Activated CD4-positive, alpha-beta T cell treated with anti-CD3 and anti-CD28 coated beads, Interleukin-2, amount 10 ng/mL, durations not matched to agents 7 days and 5 days (primary cell): ENCODE data around the gene RTP5. TPM values are rescaled to one million over a fixed set of nuclear protein-coding genes. Genes with fewer than 3 reads are reported as not detected.
"Not testable (repeated sequence)": the region's sequence is repeated elsewhere in the genome, so short reads cannot be mapped to it uniquely, and the experiment has no call there.

Experiments
- CTCF ChIA-PET: fragments of 350-600 bp; sonication (Branson Sonifier 250); formaldehyde crosslinking; loops from one replicate; lab custom pipeline; 2021; ENCODE audit warnings: antibody characterized with exemption; lab: Charles Lee
- POLR2A ChIA-PET: fragments of 350-600 bp; sonication (Branson Sonifier 250); formaldehyde crosslinking; loops from one replicate; lab custom pipeline; 2021; ENCODE audit warnings: antibody characterized with exemption; lab: Charles Lee
- DNase-seq: peaks from one replicate; pipeline ENCODE4 v3.0.0-alpha.2; 2020
- H3K27ac Mint-ChIP-seq: one replicate; pipeline ENCODE4 v1.8.0; 2021; ENCODE audit warnings: mild to moderate bottlenecking, moderate library complexity, mixed read lengths
- H3K27me3 Mint-ChIP-seq: one replicate; pipeline ENCODE4 v1.8.0; 2021; ENCODE audit warnings: mixed read lengths
- H3K36me3 Mint-ChIP-seq: one replicate; pipeline ENCODE4 v1.8.0; 2021; ENCODE audit warnings: low read depth, mixed read lengths
- H3K4me1 Mint-ChIP-seq: one replicate; pipeline ENCODE4 v1.8.0; 2021; ENCODE audit warnings: mixed read lengths
- H3K4me3 Mint-ChIP-seq: one replicate; pipeline ENCODE4 v1.8.0; 2021; ENCODE audit warnings: mild to moderate bottlenecking, moderate library complexity, mixed read lengths
- H3K9me3 Mint-ChIP-seq: one replicate; pipeline ENCODE4 v1.8.0; 2021; ENCODE audit warnings: mixed read lengths
- total RNA-seq, 2 experiments: library from RNA; stranded (reverse); gene quantifications; one replicate each; pipeline ENCODE4 v1.2.3, GENCODE V29; 2021

The RTP5 gene
- total RNA-seq, 2 experiments from 2014 or later: not detected

DNA sequence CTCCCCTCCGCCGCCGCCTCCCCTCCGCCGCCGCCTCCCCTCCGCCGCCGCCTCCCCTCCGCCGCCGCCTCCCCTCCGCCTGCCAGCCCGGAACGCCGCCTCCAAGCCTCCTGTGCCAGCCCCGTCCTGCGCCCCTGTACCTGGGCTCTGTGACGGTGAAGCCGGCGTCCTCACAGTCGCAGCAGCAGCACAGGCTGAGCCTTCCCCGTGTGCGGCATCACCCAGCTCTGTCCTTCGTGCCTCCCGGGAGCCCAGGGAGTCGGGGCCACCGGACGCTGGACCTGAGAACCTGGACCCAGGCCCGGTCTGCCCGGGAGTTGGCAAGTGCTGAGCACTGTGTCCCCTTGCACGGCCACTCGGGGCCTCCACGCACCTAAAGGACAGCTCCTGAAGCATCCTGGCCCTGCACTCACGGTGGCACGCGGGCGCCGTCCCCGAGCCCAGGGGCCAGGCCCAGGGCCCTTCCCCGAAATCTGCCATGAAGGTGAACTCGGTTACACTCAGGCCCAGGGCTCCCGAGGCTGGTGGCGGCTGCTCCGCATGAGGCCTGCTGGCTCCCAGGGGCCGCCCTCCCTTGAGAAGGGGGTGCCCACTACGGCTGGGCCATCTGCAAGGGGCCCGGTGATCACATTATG, 32.9 kb downstream of the RTP5 start:
- ChIA-PET POLR2A (no interaction called here), CTCF (interaction anchor here (0.9 kb wide), 1 partner anchor 43 kb away, joined by 3 read pairs; no protein-coding TSS in a partner anchor)
- Mint-ChIP-seq H3K27me3 (peaks cover 1% of the 10 kb centered on the region), H3K4me3 (no peak overlapping the region), H3K9me3 (no peaks in the 10 kb centered on the region), H3K4me1 (peaks cover 5% of the 10 kb centered on the region), H3K27ac (no peak overlapping the region), H3K36me3 (no peaks in the 10 kb centered on the region)
- no peak for DNase-seq

DNA sequence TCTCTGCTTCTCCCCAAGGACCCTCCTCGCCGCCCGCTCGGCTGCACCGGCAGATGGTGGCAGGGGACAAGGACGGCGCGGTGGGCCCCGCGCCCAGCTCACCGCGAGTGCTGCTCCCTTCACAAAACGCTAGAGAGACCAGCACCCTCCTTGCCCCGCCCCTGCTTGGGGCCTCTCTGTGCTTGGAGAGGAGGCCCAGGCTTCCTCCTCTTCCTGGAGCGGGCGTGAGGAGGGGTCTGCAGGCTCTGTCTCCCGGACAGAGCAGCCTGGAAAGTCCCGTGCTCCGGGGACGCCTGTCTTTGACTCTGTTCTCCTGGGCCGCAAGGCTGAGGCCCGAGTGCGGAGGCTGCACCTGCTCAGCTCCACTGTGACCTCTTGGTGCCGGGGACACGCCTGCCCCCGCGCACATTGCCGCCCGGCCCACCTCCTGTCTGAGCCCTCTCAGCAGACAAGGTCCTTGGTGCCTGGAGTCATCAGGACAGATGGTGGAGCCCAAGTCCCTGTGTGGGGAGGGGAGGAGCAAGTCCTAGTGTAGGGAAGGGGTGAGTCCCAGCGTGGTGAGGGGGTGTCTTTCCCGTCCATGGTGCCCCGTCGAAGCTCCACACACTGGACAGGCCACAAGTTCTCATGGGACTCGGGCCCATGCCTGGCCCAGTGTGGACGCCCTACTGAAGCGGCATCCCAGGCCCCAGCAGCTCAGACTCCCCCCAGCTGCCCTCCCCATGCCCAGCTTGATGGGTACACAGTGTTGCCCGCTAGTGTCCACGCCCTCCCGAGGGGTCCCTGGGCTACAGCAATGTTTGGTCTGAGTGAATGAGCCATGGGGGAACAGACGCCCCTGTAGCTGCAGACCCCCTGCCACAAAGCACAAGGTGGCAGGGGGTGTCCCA, 33.8 kb downstream of the RTP5 start:
- Mint-ChIP-seq H3K4me1 (peaks cover 5% of the 10 kb centered on the region), H3K36me3 (no peaks in the 10 kb centered on the region), H3K9me3 (no peaks in the 10 kb centered on the region), H3K4me3 (no peak overlapping the region), H3K27ac (no peak overlapping the region), H3K27me3 (peaks cover 1% of the 10 kb centered on the region)
- no peak for DNase-seq
- ChIA-PET CTCF (interaction anchor here (0.9 kb wide), 1 partner anchor 44 kb away, joined by 3 read pairs; no protein-coding TSS in a partner anchor), POLR2A (no interaction called here)

DNA sequence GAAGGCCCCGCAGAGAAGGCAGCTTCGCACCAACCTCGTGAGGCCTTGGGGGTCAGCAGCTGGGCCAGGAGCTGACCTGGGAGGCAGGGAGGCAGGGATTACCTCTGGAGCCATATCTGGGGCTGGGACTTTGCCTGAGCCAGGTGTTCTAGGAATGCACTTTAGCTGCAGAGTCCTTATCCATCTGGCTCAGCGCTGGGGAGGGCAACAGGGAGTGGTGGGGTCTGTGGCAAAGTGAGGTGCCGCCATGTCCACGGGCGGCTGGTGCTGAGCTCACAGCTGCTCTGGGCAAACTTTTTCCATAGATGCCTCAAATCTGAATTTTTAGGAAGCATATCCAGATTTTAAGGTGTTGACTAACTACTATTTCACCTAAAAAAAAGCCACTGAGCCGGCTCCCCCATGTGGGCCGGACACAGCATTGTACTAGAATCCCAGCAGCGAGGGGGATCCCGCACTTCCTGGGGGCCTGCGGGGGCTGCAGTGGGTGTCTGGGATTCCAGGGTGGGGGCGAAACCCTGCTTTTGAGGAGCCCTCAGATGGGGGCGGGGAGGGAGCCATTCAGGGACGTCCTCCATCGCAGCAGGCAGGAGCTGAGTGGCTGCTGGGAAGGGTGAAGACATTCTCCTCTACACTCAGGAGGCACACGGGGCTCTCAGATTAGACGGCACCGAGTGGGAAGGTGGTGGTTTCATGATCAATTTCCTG, 34.6 kb downstream of the RTP5 start:
- H3K36me3 Mint-ChIP-seq: no peaks in the 10 kb centered on the region
- no peak for DNase-seq
- H3K27ac Mint-ChIP-seq: no peak overlapping the region
- H3K27me3 Mint-ChIP-seq: peaks cover 1% of the 10 kb centered on the region
- ChIA-PET CTCF (no interaction called here), POLR2A (no interaction called here)
- no peaks in the 10 kb centered on the region for H3K9me3 Mint-ChIP-seq
- H3K4me3 Mint-ChIP-seq: no peak overlapping the region
- H3K4me1 Mint-ChIP-seq: peaks cover 5% of the 10 kb centered on the region

DNA sequence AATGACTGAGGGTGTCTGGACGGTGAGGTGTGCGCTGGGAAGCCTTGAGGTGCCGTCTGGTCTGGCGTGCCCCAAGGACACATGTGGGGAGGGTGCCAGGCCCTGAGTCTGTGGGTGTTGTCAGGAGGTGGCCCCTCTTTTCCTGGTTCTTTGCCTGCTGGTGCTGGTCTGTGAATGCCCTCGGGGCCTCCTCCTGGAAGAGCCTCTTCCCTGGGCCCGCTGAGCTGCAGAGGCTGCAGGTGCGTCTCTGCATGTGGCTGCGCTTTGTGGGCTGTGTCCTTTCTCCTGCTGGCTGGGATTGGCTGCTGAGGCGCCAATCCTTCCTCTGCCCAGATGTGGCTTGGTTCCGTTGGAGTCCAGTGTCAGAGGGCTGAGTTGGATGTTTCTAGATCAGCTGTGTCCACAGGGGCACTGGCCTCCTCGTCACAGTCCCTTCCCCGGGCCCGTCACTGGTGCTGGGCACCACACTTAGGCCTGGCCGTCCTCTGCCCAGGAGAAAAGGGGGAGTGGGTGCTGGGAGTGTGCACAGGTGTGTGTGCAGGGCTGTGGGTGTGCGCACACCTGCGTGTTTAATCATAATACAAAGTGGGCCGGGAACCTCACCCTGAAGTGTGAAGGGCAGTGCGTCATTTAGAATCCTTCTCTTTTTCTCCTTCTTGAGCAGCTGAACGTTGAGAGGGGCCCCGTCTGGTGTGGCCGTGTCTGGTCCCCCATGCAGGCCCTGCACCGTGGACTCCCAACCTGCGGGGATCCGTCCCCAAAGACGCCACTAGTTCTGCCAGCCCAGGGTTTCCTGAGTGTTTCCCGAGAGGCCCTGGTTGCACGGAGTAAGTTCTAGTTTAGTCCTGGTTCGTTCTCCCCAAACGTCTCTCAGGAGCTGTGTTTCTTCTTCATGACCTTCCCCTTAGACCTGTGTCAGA, 35.5 kb downstream of the RTP5 start:
- ChIA-PET POLR2A (no interaction called here), CTCF (no interaction called here)
- H3K4me3 Mint-ChIP-seq: no peak overlapping the region
- peak overlapping the region; percentile 31 for H3K27ac Mint-ChIP-seq
- H3K4me1 Mint-ChIP-seq: peaks cover 5% of the 10 kb centered on the region
- H3K9me3 Mint-ChIP-seq: no peaks in the 10 kb centered on the region
- no peaks in the 10 kb centered on the region for H3K36me3 Mint-ChIP-seq
- peaks cover 1% of the 10 kb centered on the region for H3K27me3 Mint-ChIP-seq
- DNase-seq: no peak

DNA sequence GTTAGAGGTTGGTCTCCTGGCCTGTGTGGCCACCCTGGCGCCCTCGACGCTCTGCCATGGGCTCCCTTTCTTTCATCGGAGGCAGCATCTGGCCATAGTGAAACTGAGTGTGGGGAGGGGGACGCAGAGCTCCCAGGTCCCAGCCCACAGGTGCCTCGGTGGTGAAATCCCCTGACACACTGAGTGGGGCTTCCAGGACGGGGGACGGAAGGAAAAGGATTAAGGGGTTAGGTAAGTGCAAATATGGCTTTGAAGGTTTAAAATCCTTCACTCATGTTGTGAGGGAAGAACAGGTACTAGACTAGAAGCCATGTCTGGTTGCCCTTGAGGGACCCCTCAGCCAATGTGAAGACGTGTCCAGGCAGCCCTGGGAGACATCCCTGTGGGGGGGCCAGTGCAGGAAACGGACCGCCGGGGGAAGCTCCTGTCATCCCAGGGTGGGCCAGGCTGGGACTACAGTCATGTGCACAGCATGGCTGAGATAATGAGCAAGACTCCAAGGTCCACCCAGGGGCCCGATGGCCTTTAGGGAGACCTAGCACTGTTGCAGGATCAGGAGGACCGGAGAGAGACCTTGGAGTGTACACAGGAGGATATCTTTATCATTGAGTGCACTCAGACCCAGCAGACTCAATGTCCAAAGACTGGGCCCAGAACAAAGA, 36.3 kb downstream of the RTP5 start:
- no peak overlapping the region for H3K27ac Mint-ChIP-seq

DNA sequence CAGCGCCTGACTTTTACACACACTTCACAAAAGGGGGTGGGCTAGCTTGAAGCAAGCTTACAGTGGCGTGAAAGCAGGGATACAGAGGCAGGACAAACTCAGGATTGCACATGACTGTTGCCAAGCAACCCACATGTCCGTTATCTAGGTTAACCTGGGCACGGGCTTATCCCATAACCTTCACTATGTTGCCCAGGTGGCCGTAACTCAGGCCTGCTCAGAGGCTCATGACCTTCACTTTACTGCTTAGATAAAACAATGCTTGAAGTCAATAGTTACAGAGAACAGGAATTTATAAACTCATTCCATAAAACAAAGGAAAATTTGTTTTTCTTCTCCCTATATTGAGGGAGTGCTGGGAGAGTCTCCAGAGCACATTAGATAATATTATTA, 36.8 kb downstream of the RTP5 start:
- H3K27ac Mint-ChIP-seq, H3K36me3 Mint-ChIP-seq, POLR2A ChIA-PET, H3K27me3 Mint-ChIP-seq, H3K4me1 Mint-ChIP-seq, H3K4me3 Mint-ChIP-seq, DNase-seq, H3K9me3 Mint-ChIP-seq, CTCF ChIA-PET: not testable (repeated sequence)

More for the DNA sequence above, 36.3 kb downstream of the RTP5 start:
- H3K27me3 Mint-ChIP-seq: peaks cover 1% of the 10 kb centered on the region
- peaks cover 5% of the 10 kb centered on the region for H3K4me1 Mint-ChIP-seq
- no peak for DNase-seq
- H3K9me3 Mint-ChIP-seq: no peaks in the 10 kb centered on the region
- H3K4me3 Mint-ChIP-seq: no peak overlapping the region
- no peaks in the 10 kb centered on the region for H3K36me3 Mint-ChIP-seq
- ChIA-PET POLR2A (no interaction called here), CTCF (no interaction called here)

DNA sequence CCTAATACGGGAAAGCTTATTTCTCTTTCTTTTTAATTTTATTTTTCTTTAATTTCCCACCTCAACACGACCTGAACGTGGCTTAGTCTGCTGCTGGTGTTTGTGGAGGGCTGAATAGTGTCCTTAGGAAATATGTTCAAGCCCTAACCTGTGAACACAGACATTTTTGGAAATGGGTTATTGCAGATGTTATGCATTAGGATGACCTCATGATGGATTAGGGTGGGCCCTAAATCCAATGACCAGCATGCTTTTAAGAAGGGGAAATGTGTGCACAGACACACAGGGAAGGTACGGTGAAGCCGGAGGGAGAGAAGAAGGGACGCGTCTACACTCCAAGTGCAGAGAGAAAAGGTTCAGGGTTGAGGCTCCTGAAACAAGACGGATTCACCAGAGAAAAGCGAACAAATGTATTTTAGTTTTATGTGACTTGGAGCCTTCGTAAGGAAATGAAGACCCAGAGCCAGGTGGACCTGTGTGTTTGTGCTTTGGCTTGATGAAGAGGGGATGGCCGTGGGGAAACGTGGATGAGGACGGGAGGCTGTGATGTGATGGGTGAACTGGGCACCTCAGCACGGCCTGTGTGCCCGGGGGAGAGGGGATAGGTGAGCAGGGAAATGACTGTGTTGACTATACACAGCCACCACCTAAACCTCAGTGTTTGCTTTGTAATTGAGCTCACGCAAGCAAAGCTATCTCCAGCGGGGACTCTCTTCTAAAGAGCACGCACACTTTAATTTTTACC, 37.5 kb downstream of the RTP5 start:
- Mint-ChIP-seq H3K36me3 (no peaks in the 10 kb centered on the region), H3K27ac (no peak overlapping the region), H3K4me3 (no peak overlapping the region), H3K9me3 (no peaks in the 10 kb centered on the region), H3K27me3 (no peaks in the 10 kb centered on the region), H3K4me1 (no peaks in the 10 kb centered on the region)
- DNase-seq: no peak
- ChIA-PET CTCF (interaction anchor here (0.7 kb wide), 1 partner anchor 1255 kb away, joined by 3 read pairs; no protein-coding TSS in a partner anchor), POLR2A (no interaction called here)

DNA sequence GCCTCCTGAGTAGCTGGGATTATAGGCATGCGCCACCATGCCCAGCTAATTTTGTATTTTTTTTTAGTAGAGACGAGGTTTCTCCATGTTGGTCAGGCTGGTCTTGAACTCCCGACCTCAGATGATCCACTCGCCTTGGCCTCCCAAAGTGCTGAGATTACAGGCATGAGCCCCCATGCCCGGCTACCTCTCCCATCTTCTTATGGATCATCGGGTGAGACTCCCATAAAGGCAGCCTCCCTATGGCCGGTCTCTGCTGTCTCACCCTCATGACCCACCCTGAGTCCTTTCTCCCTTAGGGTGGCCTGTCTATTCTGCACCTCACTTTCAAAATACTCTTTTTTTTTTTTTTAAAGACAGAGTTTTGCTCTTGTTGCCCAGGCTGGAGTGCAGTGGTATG, 38.3 kb downstream of the RTP5 start:
- H3K4me3 Mint-ChIP-seq, H3K4me1 Mint-ChIP-seq, H3K27ac Mint-ChIP-seq, H3K27me3 Mint-ChIP-seq, H3K9me3 Mint-ChIP-seq, H3K36me3 Mint-ChIP-seq, POLR2A ChIA-PET, DNase-seq: not testable (repeated sequence)
- CTCF ChIA-PET: interaction anchor here (0.7 kb wide), 1 partner anchor 1256 kb away, joined by 3 read pairs; no protein-coding TSS in a partner anchor

DNA sequence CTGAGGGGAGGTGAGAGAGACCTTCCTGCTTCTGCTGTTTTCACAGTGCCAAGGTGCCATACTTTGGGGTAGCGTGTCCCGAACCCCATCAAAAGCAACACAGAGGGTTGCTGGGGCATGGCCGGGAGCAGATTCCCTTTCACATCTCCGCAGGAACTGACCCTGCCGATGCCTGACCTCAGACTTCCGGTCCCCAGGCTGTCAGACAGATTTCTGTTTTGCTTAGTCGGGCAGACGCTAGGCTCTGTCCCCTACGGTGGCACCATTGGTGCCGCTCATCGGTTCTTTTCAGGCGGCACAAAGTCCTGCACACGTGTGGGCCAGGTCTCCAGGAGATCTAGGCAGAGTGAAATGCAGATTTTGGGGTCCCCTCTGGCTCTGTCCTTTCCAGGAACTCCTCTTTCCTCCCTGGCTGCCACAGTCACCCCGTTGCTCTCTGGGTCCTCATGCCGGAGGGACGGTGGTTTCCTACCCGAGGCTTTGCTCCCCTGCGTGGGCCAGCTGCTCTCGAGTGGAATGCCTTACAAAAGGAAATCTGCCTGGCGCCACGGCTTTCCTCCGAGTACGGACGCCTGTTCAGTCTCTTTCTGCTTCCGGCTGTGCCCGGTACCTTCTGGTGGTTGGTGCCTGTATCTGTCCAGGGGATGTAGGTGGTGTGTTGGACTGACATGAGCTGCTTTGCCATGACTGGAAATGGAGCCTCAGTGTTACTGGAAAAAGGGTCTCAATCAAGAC, 39.3 kb downstream of the RTP5 start:
- no peak overlapping the region for H3K27ac Mint-ChIP-seq
- ChIA-PET CTCF (interaction anchor here (0.6 kb wide), 1 partner anchor 1999 kb away, joined by 4 read pairs; no protein-coding TSS in a partner anchor), POLR2A (no interaction called here)
- H3K9me3 Mint-ChIP-seq: peaks cover 2% of the 10 kb centered on the region
- no peak for DNase-seq
- no peaks in the 10 kb centered on the region for H3K36me3 Mint-ChIP-seq
- no peaks in the 10 kb centered on the region for H3K4me1 Mint-ChIP-seq
- no peak overlapping the region for H3K4me3 Mint-ChIP-seq
- H3K27me3 Mint-ChIP-seq: no peaks in the 10 kb centered on the region

DNA sequence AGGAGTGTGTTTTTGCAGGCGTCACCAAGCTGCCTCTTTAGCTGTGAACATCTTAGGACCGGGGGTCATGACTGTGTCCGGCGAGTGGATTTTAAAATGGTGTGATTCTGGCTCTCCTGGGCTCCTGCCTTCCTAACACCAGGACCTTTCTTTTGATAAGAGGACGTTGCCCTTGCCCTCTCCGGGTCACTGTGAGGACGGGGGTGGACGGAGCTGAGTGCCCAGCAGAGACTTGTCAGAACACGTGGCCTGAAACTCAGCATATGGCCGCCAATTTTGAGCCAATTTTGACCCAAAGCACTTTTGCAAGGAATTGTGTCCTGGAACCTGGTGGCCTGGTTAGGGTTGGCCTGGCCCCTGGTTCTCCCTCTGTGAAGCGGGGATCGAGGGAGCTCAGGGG, 40.2 kb downstream of the RTP5 start:
- DNase-seq: no peak
- ChIA-PET CTCF (interaction anchor here (0.5 kb wide), 1 partner anchor 125 kb away, joined by 3 read pairs; no protein-coding TSS in a partner anchor), POLR2A (no interaction called here)
- H3K27me3 Mint-ChIP-seq: no peaks in the 10 kb centered on the region
- H3K36me3 Mint-ChIP-seq: no peaks in the 10 kb centered on the region
- H3K27ac Mint-ChIP-seq: no peak overlapping the region
- no peak overlapping the region for H3K4me3 Mint-ChIP-seq
- H3K4me1 Mint-ChIP-seq: no peaks in the 10 kb centered on the region
- peaks cover 2% of the 10 kb centered on the region for H3K9me3 Mint-ChIP-seq
